OCI-LY1 (cell line): ENCODE measurements around the gene SPATA7.

Source experiments
- EZH2 ChIP-seq: fragments of 200-600 bp; sonication (generic), shearing (Covaris generic); IDR thresholded peaks from 2 replicates; pipeline ENCODE4 v1.8.0; 2017; ENCODE audit warnings: borderline replicate concordance, mixed run types, mild to moderate bottlenecking, antibody characterized with exemption, low read length, moderate library complexity, mixed read lengths
- TF ChIP-seq, protein P1 (sequence below): fragments of 200-600 bp; sonication (generic), shearing (Covaris generic); IDR thresholded peaks from 2 replicates; pipeline ENCODE4 v1.5.1; 2017; ENCODE audit warnings: mild to moderate bottlenecking, antibody characterized with exemption, low read length, moderate library complexity, mixed read lengths

DNA sequence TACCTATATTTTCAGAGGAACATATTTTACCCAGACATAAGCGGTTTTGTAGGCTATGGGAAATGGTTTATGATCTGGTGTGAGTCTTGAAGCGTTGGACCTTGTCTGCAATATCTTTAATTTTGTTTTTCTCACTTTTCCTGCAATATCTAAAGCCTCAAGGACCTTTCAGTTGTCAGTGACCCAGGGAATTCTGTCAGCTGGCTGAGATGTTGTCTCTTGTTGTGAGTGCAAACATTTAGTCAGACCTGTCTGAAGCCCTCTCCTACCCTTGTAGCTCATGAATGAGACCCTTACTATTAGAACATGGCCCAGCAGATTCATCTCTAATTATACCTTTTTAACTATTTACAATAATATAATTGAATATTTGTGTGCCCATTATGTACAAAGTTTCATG is 53.6 kb downstream of the SPATA7 start:
- TF ChIP-seq, protein P1, sequence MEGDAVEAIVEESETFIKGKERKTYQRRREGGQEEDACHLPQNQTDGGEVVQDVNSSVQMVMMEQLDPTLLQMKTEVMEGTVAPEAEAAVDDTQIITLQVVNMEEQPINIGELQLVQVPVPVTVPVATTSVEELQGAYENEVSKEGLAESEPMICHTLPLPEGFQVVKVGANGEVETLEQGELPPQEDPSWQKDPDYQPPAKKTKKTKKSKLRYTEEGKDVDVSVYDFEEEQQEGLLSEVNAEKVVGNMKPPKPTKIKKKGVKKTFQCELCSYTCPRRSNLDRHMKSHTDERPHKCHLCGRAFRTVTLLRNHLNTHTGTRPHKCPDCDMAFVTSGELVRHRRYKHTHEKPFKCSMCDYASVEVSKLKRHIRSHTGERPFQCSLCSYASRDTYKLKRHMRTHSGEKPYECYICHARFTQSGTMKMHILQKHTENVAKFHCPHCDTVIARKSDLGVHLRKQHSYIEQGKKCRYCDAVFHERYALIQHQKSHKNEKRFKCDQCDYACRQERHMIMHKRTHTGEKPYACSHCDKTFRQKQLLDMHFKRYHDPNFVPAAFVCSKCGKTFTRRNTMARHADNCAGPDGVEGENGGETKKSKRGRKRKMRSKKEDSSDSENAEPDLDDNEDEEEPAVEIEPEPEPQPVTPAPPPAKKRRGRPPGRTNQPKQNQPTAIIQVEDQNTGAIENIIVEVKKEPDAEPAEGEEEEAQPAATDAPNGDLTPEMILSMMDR = no peak
- TF ChIP-seq EZH2 = no peak
